Peyer's patch (tissue), 4 donors: Measurements from ENCODE around the gene F2RL3.

Experiments
- POLR2A ChIP-seq, 2 donors: fragments of 450-650 bp; IDR thresholded peaks; one replicate each; pipeline ENCODE4 v1.5.1; 2017; ENCODE audit warnings: antibody characterized with exemption in 2 of 2, mild to moderate bottlenecking in 2 of 2, moderate library complexity in 2 of 2
- TF ChIP-seq, protein P1 (sequence below), 6 experiments: fragments of 450-650 bp in 4 of 6; fragments of 200-600 bp in 2 of 6; sonication (generic) in 1 of 6; IDR thresholded peaks; one replicate each; pipeline ENCODE4 v1.5.1; 2017 to 2019; ENCODE audit warnings: antibody characterized with exemption in 6 of 6, mild to moderate bottlenecking in 3 of 6, moderate library complexity in 1 of 6

DNA sequence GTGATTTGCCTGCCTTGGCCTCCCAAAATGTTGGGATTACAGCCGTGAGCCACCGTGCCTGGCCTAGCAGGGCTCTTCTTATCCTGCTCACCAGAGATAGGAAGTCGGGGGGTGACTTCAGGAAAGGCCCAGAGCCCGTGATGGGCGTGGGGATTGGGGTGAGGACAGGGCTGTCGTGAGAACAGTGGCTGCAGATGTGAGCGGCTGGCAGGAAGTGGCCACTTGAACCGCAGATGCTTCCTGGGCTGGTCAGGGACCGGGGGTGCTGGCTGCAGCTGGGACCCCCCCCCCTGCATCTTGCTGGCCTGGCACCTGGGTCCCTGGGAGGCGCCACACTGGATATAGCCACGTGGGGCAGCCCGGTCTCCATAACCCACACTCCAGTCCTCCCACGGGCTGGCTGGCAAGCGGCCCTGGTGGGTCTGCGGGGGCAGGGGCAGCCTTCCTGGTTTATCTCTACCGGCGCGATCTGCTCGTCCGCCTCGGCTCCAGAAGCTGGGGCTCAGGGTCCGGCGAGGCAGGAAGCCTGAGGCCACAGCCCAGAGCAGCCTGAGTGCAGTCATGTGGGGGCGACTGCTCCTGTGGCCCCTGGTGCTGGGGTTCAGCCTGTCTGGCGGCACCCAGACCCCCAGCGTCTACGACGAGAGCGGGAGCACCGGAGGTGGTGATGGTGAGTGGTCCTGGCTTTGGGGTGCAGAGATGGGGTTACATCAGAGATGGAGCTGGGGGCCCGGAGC lies at the start of gene F2RL3:
- no peak for TF ChIP-seq POLR2A (IDR thresholded peaks at IDR 0.05)
- TF ChIP-seq, protein P1, sequence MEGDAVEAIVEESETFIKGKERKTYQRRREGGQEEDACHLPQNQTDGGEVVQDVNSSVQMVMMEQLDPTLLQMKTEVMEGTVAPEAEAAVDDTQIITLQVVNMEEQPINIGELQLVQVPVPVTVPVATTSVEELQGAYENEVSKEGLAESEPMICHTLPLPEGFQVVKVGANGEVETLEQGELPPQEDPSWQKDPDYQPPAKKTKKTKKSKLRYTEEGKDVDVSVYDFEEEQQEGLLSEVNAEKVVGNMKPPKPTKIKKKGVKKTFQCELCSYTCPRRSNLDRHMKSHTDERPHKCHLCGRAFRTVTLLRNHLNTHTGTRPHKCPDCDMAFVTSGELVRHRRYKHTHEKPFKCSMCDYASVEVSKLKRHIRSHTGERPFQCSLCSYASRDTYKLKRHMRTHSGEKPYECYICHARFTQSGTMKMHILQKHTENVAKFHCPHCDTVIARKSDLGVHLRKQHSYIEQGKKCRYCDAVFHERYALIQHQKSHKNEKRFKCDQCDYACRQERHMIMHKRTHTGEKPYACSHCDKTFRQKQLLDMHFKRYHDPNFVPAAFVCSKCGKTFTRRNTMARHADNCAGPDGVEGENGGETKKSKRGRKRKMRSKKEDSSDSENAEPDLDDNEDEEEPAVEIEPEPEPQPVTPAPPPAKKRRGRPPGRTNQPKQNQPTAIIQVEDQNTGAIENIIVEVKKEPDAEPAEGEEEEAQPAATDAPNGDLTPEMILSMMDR (IDR thresholded peaks at IDR 0.05), result no peak
